ENCODE data around the gene ITIH3. TPM values are rescaled to one million over a fixed set of nuclear protein-coding genes. Genes with fewer than 3 reads are reported as not detected.

Gene ITIH3
- total and polyA plus RNA-seq, 2 of the 8 experiments (the other 6 are each of a cell fraction or from before 2014, with no cell fraction given), result not detected

DNA sequence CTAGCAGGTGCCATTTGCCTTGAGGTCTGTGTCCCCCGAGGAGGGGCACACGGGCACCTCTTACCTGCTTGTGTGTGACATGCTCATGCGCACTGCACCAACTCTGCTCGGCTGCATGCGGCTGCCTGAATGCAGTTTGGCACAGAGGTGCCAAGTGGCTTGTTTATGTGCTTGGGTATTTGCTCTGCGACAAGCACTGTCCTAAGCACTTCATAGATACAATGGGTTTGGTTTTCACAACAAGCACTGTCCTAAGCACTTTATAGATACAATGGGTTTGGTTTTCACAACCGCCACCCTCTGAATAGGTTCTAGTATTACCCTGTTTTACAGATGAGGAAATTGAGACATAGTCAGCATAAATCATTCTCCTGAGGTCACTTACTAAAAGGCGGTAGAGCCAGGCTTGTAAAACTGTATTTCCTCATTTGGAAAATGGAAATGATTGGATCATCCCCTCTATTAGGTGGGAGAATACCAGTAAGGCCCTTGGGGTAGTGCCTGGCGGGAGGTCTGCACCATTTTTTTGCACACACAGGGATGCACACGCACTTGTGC lies 35.4 kb downstream of the ITIH3 start:
- Histone ChIP-seq H3K9ac (replicated peaks in 1 of 4; ENCODE audit: extremely low read depth in 1 of 4, low read depth in 3 of 4, low read length in 3 of 4) (no peak overlapping the region), H2BK15ac (ENCODE audit: low read length) (no peak overlapping the region), H3K23ac (ENCODE audit: insufficient read length) (no peak overlapping the region), H4K8ac (ENCODE audit: extremely low read depth, insufficient read depth, low read length) (no peak overlapping the region), H3K56ac (replicated peaks; ENCODE audit: insufficient read length, low read depth, low read length) (no peak overlapping the region), H2BK12ac (ENCODE audit: low read depth, low read length) (no peak overlapping the region), H3K18ac (ENCODE audit: extremely low read depth, low read length) (no peak overlapping the region), H3K4ac (replicated peaks; ENCODE audit: insufficient read length, low read depth, low read length) (no peak overlapping the region), H3K4me1 (replicated peaks in 1 of 4; ENCODE audit: control insufficient read depth in 3 of 4, insufficient read depth in 4 of 4, low read length in 3 of 4) (peaks cover 0 to 8% (median 2%) of the 10 kb centered on the region in 4 experiments; a peak in 2 of 7 replicates), H4K20me1 (replicated peaks in 1 of 2; ENCODE audit: control insufficient read depth in 1 of 2, insufficient read depth in 2 of 2, low read length in 2 of 2) (no peaks in the 10 kb centered on the region), H2BK5ac (ENCODE audit: low read depth, low read length) (no peak overlapping the region), H3K4me3 (ENCODE audit: extremely low read depth in 1 of 4, insufficient read depth in 2 of 4, low read depth in 3 of 4, low read length in 4 of 4) (no peak overlapping the region), H3K27ac (ENCODE audit: low read depth, low read length) (no peak overlapping the region), H2BK120ac (replicated peaks; ENCODE audit: low read depth, low read length) (no peak overlapping the region), H3K9me3 (ENCODE audit: insufficient read depth in 2 of 2, low read depth in 1 of 2, low read length in 1 of 2) (no peaks in the 10 kb centered on the region), H4K5ac (ENCODE audit: insufficient read length, low read depth, low read length) (no peak overlapping the region), H2AFZ (ENCODE audit: low read length) (no peak overlapping the region), H3K36me3 (ENCODE audit: control insufficient read depth in 2 of 4, insufficient read depth in 4 of 4, low read length in 3 of 4) (no peaks in the 10 kb centered on the region), H3K79me2 (ENCODE audit: control insufficient read depth in 1 of 2, insufficient read depth in 2 of 2, low read length in 2 of 2) (no peaks in the 10 kb centered on the region), H2AK5ac (ENCODE audit: low read depth, low read length) (no peak overlapping the region), H3K79me1 (ENCODE audit: low read depth, low read length) (no peaks in the 10 kb centered on the region), H3K23me2 (ENCODE audit: low read depth, low read length) (no peaks in the 10 kb centered on the region), H4K91ac (replicated peaks; ENCODE audit: insufficient read length, low read length) (no peak overlapping the region), H2BK20ac (ENCODE audit: low read length) (no peak overlapping the region), H3K4me2 (ENCODE audit: insufficient read depth in 1 of 2, low read depth in 2 of 2, low read length in 2 of 2) (no peak overlapping the region), H3K27me3 (replicated peaks in 1 of 4; ENCODE audit: control insufficient read depth in 3 of 4, extremely low read depth in 1 of 4, insufficient read depth in 3 of 4, low read length in 3 of 4) (no peaks in the 10 kb centered on the region), H3K14ac (ENCODE audit: insufficient read length) (no peak overlapping the region)
- TF ChIP-seq NRF1 (IDR thresholded peaks at IDR 0.05; ENCODE audit: low read depth, low read length), result no peak
- TF ChIP-seq ASH2L (IDR thresholded peaks at IDR 0.05; ENCODE audit: low read length), result no peak
- TF ChIP-seq, protein P1, sequence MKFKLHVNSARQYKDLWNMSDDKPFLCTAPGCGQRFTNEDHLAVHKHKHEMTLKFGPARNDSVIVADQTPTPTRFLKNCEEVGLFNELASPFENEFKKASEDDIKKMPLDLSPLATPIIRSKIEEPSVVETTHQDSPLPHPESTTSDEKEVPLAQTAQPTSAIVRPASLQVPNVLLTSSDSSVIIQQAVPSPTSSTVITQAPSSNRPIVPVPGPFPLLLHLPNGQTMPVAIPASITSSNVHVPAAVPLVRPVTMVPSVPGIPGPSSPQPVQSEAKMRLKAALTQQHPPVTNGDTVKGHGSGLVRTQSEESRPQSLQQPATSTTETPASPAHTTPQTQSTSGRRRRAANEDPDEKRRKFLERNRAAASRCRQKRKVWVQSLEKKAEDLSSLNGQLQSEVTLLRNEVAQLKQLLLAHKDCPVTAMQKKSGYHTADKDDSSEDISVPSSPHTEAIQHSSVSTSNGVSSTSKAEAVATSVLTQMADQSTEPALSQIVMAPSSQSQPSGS (IDR thresholded peaks at IDR 0.05; ENCODE audit: low read length), result no peak
- TF ChIP-seq BRCA1 (IDR thresholded peaks at IDR 0.05; ENCODE audit: low read depth, low read length), result no peak
- TF ChIP-seq RFX5 (IDR thresholded peaks at IDR 0.05; ENCODE audit: borderline replicate concordance, low read depth, low read length), result no peak
- POLR2A ChIA-PET (ENCODE audit: partially characterized antibody), result interaction anchor here (1.2 kb wide), 1 partner anchor 10 kb away, joined by 8 read pairs; no protein-coding TSS in a partner anchor
- WGBS, 2 experiments (ENCODE audit: extremely low coverage in 1 of 2, insufficient coverage in 1 of 2, insufficient read length in 1 of 2, insufficient replicate concordance in 2 of 2, low coverage in 1 of 2, low lambda C conversion rate in 2 of 2, missing lambda C conversion rate in 1 of 2), result 88% methylated on average over 10 of the region's 10 CpGs; no CpG with 5 or more reads in 1 of the 2 experiments
- FAIRE-seq, result no peak
- DNase-seq (ENCODE audit: low read depth in 1 of 2, low spot score in 2 of 2), result no peak
- CTCF ChIA-PET (ENCODE audit: partially characterized antibody), result interaction anchor here (0.6 to 4.7 kb wide), 5 partner anchors 9 to 382 kb away, joined by 3 to 24 read pairs (median 3); no protein-coding TSS in a partner anchor
